Left renal pelvis (tissue), 4 donors: ENCODE measurements around the gene TMEM255A. TPM values are rescaled to one million over a fixed set of nuclear protein-coding genes. Genes with fewer than 3 reads are reported as not detected.

Experiments
- DNase-seq, 4 donors: peaks; one replicate each; pipeline ENCODE4 v3.0.0-alpha.2; 2013; ENCODE audit warnings: low read depth in 4 of 4, low spot score in 3 of 4
- polyA plus RNA-seq, 4 donors: library from polyadenylated mRNA; unstranded; fragments of 120-200 nt; gene quantifications; one replicate each; pipeline ENCODE4 v1.2.1, GENCODE V29; 2013; ENCODE audit not compliant: insufficient read length in 4 of 4

The TMEM255A gene
- polyA plus RNA-seq, 4 donors: 0.49 to 13.5 (median 0.88) TPM

DNA sequence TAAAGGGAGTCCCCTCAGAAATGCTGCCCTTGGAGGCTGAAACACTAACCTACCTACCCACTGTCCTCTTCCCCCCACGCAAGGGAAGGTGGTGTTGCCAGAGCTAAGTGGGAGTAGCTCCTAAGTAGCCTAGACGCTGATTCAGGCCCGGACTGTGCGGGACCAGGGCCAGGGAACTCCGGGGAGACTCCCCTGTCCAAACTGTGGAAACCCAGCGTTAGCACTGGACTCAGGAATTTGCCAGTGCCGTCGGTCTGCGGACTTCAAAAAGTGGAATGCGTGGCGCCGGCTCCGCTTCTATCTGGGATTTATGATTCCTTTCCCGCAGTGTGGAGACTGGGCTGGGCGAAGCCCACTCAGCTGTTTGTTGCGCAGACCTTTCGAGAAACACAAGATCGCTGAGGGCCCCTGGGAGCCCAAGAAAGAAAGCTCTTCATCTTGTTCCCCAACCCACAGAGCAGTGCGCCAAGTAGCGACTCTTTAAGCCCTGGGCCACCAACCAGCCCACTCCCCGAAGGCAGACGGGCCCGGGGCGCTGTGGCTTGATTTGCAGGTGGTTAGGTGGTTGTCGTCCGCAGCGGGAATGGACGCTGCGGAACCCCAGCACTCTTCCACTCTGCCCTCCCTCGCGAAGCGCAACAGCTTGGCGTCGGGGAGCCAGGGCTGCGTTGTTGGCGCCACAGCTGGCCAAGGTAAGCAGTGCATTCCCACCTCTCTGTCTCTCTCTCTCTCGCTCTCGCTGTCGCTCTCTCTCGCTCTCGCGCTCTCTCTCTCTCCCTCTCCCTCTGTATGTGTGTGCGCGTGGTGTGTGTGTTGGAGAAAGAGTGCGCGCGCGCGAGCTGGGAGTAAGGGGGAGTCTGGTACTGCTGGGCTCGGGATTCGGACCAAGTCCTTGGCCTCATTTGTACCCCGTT, 2.0 kb downstream of the TMEM255A start:
- peak in 3 of 4 donors; percentile 35 to 46 (median 43) for DNase-seq

DNA sequence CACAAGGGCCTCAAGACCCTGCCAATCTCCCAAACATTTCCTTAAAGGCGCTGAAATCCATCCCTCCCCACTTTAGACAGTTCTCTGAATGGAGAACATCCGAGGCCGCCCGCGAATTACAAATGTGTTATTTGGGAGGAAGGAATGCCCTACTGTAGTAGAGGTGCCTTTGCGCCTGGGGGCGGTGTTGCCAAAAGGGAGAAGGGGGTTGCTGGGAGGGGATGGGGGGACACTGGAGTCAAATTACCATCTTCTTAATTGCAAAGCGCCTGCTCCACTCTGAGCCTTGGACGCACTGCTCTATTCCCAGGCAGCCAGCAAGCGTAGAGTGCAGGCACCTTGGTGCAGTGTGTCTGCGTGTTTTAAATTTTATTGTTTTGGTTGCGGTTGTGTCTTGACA, 2.7 kb downstream of the TMEM255A start:
- no peak for DNase-seq

DNA sequence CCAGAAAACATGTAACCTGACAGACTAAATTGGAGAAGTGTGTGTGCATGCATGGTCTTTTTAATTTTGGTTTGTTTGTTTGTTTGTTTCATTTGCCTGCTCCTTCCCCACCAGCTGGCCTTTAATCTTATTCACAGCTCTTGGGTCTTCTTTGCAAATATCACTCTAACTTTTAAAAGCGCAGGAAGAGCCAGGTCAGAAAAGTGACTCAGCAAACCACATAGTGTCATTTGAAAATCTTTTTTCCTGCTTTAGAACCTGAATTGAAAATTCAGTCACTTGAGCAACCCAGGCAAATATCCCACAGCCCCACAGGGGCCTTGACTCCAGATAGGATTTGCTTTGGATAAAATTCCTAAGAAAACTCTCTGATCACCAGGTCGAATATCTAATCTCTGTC, 4.6 kb downstream of the TMEM255A start:
- DNase-seq: no peak

DNA sequence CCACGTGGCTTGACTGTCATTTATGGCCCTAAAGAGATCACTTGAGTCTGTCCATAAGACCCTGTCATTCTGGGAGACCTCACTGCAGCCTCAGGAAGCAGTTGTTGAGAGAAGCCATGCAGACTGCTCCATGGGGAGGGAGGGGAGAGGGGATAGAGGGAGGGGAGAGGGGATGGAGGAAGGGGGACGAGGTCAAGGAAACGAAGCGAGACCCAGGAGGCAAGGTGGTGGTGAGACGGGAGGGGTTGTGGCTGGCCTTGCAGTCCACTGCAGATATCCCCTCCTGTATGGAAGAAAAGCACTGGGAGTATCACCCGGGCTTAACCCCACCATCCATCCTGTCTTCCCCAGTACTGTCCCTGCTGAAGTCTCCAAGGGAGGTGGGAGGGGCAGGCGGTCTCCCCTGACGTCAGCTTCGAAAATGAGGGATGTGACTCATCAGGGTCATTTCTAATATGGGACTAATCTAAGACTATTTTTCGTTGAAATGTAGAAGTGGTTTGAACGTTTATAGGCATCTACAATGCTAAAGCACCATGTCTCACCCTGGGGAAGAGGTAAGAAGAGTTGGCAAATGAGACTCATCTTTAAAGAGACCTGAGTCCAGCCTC, 5.6 kb downstream of the TMEM255A start:
- no peak for DNase-seq

DNA sequence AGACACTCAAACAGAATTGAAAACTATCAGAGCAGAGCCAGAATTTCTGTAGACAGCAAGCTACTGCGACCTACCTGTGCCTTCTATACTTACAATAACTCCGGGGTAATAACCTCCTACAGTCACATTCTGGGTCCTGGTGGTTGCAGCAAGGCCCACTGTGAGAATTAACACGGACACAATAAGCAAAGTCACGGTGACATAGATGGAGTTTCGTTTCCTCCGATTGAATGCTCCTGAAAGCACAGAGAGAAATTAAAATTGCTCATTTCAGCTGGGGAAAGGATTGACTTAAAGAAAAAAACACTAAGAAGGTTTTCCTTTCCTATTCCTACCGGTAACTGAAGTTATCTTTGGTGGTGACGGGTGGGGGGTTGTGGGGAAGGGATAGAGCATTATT, 7.0 kb downstream of the TMEM255A start:
- no peak for DNase-seq

DNA sequence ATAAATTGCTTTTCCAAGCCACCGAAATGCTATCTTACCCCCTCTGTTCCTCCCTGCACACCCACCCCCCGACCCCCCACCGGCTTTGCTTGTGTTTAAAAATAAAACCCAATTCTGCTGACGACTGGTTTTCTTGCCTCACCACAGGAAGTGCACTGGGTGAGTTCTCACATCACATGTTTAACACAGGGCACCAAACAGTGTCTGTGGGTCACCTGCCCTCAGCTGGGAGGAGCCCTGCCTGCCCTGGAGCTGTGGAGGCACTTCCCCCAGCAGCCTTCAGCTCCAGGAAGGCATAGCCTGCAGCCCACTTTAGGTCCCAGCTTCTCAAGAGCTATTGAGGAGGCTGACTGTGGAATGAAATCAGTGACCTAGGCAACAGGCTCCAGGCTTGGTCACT, 8.8 kb downstream of the TMEM255A start:
- no peak for DNase-seq

DNA sequence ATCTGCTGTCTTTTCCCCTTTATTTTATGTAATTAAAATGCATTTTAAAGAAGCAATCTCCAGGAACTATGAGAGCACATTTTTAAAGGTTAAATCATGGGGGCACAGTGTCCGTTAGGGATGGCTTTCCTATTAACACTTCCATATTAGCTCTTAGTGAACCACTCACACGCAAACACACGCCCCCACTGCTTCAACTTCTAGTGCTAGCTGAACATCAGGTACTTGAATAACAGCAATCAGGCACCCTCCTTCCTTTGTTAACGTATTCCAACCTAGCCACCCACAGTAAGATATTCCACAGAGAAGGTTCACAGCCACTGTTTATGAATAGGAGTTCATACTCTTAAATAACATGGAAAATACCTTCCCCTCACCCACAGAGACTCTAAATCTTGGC, 9.3 kb downstream of the TMEM255A start:
- DNase-seq: no peak

DNA sequence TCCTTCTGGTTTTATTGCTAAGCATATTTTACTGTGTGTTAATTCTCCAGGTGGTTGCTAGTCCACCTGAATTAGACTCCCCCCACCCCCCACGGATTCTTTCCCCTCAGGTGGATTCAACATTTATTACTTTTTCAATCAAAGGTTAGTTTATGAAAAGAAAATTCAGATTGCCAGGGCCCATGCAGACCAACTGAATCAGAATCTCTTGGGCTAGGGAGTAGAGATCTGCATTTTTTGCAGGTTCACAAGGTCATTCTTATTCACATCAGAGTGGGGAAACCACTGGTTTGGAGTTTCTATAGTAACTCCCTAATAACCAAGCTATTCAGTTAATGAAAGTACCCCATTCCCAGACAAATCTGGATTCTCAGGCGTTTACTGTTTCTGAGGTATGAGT, 9.8 kb downstream of the TMEM255A start:
- no peak for DNase-seq

DNA sequence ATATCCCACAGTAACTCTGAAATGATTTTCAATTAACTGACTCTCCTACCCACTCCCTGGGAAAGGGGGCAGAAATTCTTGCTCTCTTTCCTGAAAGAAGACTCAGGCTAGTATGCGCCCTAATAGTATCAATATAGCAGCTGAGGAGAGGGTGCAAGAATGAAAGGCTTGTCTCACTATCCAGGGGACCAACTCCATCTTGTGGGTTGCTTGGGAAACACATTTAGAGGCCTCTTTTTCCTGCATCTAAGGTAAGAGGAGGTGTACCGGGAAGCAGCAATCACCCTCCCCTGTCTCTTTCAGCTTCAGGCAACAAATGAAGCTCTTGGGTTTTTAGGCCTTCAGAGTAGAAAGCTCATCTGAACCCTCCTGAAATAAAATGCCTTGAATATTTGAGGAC, 11.3 kb downstream of the TMEM255A start:
- DNase-seq: no peak

DNA sequence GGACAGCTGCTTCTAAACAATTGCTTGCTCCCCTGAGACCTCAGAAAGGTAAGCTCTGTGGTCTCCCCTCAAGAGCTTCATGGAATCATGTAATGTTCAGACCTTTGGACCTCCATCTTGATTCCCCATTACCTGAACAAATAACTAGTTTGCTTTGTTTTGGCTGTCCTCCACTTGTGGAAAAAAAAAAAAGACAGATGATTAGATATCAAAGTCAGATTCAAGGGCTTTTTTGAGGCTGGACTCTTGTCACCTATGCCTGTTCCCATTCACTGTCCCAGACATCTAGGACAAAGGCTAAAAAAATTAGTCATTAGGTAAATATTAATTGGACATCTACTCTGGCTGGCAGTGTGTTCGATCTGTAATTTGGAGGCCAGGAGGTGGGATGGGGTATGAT, 13.3 kb downstream of the TMEM255A start:
- DNase-seq: no peak

DNA sequence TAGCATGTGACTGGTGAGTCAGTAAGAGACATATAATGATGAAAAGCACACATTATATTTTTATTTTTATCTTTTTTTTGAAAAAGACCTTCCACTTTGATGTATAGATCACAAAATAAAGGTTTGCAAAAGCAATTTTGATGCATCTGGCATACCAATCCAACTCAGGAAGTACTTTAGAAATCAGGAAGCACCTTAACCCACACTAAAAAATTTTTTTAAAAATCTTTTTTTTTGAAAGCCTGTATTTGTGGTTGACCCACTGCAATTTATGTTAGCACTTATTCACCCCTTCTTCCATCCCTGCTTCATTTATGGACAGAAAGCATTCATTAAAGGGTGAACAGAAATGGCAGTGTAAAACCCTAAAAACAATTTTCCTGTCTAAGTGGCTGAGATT, 16.6 kb downstream of the TMEM255A start:
- no peak for DNase-seq

DNA sequence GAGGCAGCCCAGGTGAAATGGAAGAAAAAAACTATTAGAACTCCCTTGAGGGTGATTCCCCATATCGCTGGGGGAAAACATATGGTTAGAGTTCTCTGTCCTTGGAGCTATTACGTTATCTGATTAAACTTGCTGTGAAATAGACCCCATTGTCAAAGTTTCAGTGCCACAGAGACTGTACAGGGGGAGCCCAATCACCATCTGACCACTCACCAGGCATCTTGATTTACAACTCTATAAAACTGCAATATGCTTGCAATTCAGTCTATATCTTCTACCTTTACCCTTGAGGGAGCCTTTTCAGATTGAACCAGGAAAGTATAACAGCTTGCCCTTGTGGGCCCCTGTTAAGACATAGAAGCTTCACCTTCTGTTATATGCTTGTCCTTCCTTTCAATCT, 18.2 kb downstream of the TMEM255A start:
- DNase-seq: no peak

DNA sequence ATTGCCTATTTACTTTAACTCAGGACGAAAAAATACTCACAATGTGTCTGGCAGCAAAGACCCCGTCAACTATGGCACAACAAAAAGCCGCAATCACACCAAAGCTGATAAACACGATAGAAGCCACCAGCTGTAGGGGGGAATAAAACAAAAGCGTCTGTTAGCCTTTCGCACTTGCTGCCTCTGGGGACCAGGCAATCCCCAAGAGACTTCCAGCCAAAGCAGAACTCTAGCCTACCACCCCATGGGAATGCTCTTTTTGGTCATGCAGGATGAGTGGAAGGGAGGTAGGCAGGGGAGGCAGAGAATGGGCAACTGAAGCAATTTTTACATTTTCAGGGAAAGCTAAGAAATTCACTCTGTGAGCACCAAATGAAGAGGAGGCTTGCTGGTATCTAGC, 20.1 kb downstream of the TMEM255A start:
- DNase-seq: no peak

DNA sequence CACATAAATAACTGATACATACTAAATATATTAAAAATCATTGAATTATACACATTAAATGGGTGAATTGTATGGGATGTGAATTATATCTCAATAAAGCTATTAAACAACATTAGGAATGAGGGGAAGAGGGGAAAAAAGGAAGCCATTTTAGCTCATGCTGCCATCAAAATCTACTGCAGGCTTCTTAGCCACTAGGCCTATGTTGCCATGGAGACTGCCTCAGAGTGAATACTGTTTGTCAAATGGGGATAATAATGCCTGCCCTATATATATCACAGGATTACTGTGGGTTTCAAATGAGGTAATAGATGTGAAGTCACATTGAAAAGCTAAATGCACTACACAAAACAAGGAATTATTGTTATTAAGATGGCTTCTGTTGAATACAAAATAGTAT, 21.2 kb downstream of the TMEM255A start:
- no peak for DNase-seq

DNA sequence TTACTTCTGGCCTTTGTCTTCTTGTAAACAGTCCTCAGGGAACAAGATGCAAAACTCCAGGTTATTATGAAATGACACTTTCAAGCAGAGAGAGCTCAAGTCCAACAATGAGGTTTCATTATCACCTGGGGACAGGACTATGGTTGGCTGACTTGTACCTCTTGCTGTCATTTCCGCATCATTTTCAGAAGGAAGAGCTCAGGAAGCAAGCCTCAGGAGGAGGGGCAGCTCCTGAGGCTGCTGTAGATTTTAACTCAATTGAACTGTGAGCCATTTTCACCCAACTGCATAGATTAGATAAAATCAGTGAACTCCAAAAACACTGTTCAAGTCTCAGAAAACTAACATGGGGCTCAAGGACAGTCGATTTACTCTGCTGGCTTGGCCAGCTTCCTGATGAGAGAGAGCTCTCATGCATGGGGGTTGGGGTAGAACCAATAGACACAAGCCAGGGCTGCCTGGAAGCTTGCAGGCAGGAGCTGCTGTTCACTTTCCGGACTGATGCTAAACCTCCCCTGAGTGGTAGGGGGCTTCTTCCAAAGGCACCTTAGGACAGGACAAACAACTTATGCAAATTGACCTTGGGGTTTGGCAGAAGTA, 23.6 kb downstream of the TMEM255A start:
- no peak for DNase-seq

DNA sequence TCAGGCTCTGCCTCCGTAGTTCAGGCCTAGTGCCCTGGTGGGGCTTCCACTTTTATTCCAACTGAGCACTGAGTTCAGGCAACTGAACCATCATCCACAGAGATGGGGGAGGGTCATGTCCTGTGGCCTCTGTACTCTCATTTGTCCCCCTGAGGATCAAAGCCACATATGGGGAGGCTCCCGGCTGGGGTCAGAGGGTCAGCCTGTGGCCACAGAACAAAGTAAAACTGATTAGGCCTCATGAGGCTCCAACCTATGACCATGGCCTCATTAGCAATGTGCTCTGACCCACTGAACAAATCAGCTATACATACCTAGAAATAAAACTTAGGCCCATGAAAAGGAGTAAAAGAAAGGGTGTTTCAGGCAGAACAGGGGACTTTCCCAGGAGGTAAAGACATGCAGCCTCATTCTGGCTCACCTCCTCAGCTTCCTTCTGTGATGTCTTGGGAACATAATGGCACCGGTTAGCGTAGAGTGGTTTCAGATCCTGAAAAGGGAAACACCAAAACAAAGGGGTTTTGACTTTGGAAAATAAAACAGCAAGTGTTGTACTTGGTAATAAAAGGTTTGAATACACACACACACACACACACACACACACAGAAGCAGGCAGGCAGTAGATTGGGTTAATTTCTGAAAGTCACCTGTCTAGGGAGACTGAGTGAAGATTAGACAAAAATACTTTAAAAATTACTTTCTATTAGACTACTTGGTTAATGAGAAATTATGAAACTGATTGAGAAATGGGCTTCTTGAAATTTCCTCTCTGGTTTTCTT, 24.3 kb downstream of the TMEM255A start:
- no peak for DNase-seq

DNA sequence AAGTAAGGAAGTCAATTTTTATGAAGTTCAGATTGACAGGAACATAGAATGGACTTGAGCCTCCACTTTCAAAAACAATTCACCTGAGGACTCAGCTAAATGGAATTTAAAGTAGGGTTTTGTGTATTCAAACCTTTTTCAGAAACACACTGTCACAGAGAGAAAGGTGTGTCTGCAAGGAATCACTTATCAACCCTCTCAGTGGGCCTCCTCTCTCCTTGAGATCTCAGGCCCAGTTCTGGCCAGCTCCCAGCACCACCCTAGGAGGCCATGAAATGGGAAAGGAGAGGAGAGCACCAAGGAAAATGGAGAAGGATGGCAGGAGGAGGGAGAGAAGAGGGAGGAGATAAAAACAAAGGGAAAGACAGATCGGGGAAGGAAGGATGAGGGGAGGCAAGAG, 28.6 kb downstream of the TMEM255A start:
- DNase-seq: no peak

DNA sequence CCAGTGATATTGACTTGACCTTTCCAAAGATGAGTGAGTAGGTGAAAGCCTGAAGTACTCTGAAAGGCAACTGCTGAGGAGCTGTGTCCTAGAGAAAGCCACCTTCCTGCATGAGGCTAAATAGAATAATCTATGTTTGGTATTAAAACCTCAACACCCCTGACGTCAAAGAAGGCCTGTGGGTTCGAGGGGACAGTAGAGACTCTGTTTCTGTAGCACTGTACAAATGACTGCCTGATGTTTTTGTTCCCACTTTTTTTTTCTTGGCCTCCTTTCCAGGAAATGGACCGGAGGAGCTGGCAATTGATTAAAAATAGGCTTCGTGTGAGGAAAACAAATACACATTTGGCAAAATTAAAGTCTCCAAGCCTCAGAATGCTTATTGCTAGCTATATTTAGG, 29.5 kb downstream of the TMEM255A start:
- DNase-seq: no peak

DNA sequence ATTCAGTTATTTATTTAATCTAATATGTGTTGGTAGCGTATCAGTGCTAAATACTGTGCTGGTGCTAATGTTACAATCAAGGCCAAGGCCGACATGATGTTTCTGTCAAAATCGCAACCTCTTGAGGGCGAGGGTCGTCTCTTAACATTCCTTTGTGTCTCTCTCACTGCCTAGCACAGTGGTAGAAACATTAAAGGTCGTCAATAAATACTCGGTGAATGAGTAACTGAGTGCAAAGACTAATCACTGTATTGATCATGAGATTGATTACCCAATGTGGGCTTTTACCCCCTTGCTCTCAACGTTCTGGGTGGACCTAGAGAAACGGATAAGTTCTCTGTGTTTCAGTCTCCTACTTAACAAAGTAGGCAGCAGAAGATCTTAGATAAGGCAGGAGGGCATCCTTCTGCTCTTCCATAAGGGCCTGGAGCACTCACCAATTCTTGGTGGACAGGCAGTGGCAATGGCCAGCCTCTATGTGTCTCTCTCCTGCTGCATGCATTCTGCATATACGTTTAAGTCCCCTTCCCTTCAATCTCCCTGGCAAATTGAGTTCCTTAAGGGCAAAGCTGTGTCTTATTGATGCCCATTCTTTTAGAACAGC, 30.1 kb downstream of the TMEM255A start:
- no peak for DNase-seq

DNA sequence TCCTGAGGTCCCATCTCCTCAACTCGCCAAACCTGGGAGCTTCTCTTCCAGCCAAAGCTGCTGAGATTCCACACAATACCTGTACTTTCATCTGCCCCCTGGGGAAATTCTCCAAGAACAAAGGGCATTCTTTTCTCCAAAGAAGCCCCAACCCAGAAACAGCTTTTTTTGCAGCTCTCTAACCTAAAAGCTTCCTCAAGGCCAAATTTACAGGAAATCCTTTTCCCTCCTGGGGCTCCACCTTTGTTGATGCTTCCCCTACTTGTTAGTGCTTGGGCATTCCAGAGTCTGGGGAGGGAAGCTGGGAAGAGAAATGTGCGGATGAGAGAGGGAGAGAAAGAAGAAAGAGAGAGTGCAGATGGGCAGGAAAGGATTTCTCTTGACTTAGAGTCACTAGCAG, 36.3 kb downstream of the TMEM255A start:
- DNase-seq: no peak

DNA sequence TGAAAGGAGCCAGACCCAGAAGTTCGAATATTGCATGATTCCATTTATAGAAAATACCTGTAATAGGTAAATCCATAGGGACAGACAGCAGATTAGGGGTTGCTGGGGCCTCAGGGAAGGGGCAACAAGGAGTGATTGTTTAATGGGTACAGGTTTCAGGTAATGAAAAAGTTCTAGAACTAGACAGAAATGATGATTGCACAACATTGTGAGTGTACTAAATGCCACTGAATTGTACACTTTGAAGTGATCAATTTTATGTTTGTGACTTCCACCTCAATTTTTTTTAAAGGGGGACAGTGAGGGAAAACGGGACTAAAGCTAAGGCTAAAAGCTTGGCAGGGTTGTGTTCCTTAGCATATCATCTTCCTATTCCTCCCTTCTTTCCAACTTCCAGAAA, 37.1 kb downstream of the TMEM255A start:
- DNase-seq: no peak
